HG03108 (cell line): Measurements from ENCODE around the gene FCN3.

Experiments
- ATAC-seq: cut with Tn5 transposase; IDR thresholded peaks from one replicate; pipeline ENCODE4 v1.9.1; 2021; ENCODE audit warnings: moderate library complexity; ENCODE audit not compliant: unreplicated experiment

Gene FCN3

DNA sequence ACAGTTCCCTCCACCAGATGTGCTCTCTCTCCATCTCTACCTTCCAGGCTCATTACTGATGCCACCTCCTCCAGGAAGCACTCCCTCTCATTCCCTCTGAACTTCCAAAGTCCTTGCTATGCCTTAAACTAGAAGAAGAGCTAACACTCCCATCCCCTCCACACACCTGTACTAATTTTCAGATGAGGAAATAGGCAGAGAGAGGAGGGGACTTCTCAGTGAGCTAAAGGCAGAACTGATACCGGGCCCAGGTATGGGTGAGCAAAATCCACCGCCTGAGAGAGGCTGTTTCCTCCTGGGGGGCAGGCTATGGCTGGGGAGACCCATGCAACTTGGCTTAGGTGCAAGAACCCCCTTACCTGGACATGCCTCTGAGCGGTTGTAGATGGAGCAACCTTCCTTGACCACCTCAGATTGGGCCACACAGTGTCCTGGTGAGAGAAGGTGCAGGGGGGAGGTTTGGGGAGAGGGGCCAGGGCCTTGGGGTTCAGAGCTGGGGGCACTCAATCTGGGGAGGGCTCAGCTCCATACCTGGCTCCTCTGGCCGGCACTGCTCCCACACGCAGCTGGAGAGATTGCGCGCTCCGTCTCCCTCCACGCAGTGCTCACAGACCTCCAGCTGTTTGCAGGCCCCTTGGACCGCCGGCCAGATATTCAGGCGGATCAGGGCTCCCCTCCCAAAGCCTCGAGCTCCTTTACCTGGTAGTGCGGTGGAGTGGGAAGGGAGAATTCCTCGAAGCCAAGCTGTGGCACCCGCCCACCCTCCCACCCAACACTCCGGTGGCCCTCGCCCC is 7.5 kb upstream of the FCN3 start:
- no peak for ATAC-seq

DNA sequence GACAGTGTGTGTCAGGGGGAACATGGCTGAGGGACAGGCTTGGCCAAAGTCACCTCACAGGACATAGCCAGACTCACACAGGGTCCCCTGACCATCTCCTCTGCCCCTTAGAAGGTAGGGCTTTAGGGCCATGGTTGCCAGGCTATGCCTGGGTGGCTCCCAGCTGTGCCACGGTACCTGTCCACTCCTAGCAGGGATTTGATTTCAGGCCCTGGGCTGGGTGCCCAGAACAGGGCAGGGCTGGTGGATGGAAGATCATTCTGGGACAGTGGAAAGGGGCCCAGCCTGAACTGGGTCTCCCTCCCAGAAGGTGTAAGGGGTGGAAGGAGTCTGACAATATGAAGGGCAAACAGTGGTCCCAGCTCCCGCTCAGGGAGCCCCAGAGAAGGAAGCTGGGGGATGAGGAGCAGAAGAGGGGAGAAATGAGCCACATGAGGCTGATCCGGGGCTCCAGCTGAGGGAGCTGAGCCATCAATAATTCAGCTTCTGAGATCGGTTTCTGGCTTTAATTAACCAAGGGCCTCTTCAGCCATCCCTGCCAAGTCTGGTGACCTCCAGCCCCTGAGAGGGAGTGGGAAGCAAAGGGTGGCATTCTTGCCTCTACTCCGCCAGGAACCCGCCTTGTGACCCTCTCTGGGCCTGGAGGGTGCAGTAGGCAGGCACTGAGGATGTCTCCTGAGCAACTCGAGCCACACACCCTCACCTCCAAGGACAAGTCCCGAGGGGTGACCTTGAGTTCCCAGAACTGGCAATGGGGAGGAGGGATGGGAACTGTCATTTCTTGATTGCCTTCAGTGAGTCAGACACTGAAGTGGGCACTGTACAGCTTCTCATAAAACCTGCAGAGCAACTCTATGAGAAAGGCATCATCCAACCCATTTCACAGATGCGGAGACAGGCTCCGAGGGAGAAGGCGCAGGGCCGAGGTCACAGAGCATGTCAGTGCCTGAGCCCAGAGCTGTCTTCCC is 6.4 kb upstream of the FCN3 start:
- no peak for ATAC-seq

DNA sequence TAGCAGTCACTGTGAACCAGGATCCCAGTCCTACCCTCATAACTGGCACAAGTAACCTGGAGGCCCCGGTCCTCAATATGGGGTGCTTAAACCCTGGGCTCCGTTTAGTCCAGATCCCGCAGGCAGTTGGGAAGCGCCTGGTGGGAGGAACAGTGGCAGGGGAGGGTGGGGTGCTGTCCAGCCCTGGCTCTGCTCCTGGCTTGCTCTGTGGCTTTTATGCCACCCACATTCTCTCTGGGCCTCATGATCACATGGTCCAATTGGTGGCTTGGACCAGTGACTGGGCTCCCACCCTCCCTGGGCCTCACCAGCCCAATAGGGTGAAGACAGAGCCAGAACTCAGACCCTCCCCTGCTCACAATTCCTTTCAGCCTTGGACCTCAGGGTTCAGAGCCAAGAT is 5.6 kb upstream of the FCN3 start:
- ATAC-seq: no peak

DNA sequence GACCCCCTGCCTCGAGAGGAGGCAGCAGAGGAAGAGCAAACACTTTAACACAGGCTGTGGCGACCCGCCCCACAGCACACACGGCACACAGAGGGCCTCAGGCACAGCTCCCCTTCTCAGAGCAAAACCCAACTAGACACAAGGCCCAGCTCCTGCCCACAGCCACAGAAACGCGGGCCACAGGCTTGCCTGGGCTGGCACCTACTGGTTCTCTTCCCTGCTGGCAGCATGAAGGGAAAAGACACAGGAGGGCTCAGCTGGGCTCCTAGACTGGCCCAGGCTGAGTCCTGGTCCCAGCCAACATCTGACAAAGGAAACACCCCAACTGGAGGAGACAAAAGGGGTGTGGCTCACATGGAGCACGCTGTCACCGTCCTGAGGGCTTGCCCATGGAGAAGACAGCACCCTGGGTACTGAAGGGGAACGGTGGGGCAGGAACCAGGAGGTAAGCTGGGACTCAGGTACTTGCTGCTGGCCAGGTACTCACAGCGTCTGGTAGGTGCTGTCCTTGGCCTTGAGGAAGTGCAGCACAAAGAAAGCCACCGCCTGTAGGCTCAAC is 5.0 kb upstream of the FCN3 start:
- no peak for ATAC-seq

DNA sequence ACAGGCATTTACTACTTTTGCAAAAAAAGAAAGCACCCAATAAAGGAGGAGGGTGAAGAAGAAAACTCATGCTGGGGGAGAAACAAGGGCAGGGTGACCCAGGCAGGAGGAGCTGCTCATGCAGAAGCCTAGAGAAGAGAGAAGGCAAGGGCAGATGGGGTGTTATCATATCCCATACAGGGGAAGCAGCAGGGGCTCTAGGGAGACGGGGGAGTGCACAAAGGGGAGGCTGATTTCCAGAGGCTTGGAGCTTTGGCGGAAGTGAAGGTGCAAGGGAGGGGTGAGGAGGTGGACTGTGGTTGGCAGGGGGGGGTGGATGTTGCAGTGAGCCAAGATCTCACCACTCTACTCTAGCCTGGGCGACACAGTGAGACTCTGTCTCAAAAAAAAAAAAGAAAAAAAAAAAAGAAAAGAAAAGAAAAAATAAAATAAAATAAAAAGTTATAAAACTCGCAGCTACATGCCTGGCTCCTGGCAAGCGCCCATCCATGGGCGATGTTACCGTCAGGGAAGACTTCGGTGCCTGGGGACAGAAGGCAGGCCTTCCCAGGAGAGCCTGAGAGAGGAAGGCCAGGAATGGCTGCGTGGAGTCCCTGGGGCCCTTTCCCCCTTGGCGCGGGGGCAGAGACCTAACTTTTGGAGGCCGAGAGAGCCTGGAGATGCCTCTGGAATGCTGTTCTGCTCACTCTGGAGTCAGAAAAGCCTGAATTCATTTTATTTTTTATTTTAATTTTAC is 3.3 kb upstream of the FCN3 start:
- no peak for ATAC-seq

DNA sequence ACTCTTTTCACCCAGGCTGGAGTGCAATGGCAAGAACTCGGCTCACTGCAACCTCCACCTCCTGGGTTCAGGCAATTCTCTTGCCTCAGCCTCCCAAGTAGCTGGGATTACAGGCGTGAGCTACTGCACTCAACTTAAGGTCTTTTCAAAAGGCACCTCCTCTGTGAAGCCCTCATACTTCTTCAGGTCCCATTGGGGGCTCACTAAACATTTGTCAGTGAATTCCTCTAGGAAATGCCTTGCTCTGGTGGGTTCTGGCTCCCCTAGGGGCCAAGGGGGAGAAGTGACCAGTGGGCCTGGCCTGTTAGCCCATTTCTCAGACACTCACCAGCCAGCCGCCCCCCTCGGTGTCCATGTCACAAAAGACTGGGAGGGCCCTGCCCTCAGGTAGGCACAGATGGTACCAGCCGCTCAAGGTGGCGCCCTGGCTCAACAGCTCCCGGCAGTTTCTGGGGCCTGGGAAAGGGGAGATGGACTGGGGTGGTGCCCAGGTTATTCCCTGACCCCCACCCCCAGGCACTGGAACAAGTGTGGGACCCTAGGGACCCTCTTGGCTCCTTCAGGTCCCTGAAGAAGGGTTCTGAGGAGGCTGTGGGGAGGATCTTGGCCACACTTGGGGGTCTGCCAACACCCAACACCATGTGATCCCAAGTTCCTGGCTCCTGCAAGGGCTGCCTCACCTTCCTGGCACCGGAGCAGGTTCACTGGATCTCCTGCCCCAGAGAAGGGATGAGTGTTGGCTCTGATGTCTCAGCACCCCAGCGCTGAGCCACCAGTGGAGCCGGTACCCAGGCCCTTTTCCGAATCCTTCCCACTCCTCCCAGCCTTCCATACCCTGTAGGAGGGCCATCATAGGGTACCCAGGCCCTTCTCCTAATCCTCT is 1.6 kb downstream of the FCN3 start:
- ATAC-seq: no peak

DNA sequence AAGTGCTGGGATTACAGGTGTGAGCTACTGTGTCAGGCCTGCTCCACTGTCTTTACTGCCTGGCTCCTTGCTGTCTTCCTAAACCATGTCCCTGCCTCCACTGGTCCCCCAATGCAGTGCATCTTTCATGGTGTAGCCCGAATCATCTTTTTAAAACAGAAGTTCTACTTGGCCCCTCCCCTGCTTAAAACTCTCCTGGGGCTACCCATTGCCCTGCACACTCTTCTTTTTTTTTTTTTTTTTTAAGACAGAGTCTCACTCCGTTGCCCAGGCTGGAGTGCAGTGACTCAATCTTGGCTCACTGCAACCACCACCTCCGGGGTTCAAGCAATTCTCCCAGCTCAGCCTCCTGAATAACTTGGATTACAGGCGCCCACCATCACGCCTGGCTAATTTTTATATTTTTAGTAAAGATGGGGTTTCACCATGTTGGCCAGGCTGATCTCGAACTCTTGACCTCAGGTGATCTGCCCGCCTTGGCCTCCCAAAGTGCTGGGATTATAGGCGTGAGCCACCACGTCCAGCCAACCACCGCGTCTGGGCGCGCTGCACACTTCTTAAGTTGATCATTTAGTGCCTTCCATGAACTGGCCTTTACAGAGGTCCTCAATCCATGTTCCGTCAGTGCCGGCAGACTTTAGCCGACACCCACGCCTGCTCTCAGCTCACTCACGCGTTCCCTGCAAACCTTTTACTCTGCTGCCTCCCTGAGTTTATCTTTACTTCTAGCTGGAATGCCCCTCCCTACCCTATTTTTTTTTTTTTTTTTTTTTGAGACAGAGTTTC is 2.4 kb downstream of the FCN3 start:
- ATAC-seq: no peak

DNA sequence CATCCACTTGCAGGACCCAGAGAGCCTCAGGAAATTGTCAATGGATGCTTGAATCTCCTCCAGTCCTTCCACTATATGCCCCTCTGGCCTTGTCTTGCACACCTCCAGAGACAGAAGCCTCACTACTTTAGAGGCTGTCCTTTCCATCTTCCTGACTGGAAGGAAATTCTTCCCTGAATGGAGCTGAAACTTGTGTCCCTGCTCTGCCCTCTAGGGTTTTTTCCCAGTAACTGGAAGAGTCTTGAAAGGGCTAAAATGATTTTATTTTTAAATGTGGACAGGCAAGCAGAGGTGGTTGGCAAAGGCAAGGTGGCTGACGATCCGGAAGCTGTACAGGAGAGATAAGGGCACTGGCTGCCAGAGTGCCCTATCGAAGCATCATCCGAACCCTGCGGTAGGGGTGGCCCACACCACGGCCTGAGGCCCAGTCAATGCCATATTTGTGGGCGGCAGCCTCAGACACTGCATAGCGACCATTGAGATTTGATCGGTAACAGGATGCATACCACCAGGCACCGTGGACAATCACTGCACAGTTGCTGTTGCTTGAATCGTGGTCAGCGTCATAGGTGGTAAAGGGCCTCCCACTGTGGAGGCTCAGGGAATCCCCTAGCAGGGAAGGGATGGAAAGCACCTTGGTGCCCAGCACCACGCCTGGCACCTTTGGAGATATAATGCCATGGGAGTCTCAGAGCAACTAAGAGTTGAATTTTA is 5.6 kb downstream of the FCN3 start:
- ATAC-seq: no peak

DNA sequence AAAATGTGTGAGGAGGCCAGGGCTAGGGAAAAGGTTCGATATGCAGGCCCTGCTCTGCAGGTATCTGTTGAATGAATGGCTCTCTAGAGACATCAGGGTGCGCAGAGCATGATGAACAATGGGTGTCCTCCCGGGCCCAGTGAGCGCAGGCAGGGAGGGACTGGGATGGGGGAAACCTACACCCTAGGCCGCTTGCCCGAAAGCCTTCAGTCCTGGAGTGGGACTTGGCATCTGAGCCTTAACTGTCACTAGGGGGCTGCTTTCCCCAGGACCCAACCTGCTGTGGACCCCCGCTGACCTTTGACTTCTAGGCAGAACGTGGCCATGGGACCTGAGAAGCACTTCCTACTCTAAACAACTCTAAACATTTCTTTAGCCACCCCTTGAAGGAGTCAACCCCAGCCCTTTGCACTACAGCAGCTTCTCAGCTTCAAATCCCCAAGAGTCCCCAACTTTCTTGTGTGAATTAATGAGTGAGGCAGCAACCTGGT is 7.4 kb downstream of the FCN3 start:
- no peak for ATAC-seq

DNA sequence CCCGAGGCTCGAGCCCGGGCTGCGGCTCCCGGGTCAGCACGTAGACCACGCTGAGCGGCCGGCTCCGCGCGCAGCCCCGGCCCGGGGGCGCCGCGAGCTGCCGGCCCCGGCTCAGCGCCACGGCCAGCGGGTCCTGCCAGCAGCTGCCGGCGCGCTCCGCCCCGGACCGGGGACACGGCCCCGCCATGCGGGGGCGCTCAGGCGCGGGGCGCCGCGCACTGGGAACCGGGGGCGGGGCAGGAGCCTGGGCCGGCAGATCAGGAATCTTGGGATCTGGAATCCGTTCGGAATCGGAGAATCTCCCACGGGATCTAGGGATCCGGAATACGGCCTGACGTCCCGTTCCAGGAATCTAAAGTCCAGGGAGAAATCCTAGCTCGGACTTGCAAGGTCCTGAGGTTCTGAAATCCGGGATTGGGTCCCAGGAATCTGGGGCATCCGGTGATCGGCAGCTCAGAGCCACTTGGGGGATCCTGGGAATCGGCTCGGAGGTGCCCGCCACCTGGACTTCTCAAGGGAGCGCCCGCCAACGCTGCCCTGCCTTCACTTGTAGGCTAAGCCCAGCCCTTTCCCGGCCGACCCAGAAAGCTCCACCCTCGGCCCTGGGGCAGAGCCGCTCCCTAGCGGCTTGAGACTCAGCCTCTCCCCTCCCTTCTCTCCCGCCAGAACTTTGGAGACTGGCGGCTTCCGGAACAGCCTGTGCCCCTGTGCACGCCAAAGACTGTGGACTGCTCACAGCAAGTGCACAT is 8.0 kb downstream of the FCN3 start, which contains the start of gene MAP3K6:
Gene MAP3K6, minus strand, starts transcription at position 551 of the 749 bp plus-strand sequence. Its CDS starts 364 bp downstream, at position 187.
- peak; percentile 37 for ATAC-seq

DNA sequence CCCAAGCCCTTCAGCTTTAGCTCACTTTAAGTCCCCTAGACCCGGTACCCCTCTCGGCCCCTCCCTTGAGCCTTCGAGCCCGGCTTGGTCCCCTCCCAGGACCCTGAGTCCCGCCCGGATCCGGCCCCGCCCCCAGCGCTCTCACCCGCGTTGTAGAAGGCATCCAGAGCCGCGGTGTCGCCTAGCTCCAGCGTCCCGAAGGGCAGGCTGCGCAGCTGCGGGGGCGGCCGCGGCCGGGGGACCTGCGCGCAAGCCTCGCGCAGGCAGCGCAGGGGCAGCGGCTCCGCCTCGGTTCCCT is 8.6 kb downstream of the FCN3 start:
- ATAC-seq: peak; percentile 33

DNA sequence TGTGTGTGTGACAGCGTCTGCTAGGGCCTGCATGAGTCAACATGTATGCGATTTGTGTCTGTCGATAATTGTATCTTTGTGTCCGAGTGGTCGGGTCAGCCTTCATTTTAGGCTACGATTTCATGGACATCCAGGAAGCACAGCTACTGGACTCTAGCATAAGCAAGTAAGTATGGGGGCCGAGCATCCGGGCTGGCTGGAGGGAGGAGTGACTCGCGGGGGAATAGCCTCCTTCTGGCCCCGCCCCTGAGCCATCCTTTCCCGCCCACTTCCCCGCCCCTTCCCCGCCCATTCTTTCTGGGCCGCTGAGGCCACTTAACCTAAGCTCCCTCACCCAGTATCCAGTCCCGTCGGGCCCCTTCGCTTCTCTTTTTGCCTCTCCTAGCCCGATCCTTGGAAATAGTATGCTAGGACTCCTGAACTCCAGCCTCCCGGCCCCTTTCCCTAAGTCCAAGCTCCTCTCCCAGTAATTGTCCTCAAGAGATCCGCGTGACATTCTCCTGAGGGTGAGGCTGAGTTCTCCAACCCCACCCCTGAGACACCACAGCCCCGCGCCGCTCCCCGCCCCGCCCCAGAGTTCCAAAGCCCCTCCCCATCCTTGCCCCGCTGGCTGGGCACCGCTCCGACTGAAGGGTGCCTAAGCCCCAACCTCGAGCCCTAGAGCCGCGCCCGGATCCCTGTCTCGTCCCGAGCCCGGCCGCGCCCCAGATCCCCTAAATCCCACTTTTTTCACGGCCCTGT is 9.1 kb downstream of the FCN3 start:
- ATAC-seq: peak; percentile 27

DNA sequence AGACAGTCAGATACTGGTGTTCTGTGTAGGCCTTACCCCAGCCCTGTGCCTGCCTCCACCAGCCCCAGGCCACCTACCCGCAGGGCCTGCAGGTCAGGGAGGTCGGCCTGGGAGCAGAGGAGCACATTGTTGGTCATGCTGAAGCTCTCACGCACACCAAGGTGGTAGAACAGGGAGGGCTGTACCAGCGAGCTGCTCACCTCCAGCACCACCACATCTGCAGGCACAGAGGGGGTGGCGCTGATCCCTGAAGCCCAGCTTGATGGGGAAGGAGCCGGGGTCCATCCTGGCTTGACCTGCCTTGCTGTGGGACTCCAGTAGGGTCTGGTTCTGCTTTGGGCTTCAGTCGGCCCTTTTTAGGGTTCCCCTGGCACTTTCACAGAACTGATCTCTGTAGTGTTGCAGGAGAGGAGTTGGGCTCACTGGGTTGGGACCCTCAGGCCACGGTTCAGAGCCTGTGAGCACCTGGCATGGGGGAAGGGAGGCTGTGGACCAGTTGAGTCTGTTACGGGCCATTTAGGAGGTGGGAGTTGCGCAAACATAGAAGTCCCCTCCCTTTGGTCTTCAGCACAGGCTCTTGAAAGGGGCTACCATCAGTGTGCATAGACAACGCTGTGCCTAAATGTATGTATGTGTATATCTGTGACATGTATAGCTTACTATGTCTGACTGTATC is 9.8 kb downstream of the FCN3 start:
- no peak for ATAC-seq

DNA sequence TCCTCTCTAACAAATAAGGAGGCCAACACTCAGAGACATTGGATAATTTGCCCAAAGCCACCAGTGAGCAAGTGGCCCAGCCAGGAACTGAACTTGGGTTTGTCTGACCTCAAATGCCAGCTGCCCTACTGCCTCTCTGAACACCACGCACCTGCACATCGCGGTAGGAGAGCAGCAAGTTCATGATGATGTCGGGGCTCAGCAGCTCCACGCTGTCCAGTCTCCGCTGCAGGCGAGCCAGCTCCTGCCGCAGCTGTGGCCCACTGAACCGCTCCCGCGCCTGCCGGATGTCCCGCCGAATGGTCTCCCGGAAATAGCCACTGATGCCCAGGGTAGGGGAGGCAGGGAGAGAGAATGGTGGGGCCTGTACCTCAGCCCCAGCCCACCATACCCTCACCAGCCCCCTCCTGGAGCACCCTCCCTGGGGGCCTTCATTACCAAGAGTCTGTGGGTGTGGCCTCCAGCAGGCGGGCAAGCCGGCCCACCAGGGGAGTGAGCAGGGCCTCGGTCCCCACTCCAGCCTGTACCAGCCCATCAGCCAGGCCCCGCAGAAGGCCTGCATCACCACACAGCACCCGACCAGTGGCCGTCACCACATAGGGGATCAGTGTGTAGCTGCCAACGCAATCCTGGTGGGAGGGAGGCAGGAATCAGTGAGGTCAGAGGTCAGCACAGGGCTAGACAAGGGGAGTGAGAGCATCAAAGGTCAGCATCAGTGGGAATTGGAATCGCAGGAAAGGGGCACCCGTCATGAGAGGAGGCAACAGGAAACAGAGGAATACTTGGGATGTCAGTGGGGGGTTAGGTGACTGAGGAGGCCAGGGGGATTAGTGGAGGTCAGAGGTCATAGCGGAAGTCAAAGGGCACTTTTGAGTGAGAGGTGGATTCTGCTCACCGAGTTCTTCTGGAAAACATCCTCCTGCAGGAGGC is 10.6 kb downstream of the FCN3 start:
- ATAC-seq: no peak

DNA sequence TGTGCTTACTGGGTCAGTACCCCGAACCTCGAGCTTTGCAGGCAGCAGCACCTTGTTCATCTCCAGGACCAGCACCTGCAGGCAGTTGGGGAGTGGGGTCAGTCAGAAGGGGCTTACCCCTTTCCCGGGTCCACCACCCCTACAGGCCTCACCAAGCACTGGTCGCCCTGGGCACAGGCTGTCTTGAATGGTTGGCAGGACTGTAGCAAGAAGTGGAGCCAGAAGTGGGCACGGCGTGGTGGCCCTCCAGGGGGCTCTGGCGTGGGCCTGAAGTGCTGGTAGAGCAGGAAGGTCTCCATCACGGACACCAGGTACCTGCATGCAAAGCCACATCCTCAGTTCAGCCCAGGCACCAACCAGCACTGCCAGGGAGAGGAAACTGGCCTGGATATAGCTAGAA is 13.1 kb downstream of the FCN3 start:
- ATAC-seq: no peak

DNA sequence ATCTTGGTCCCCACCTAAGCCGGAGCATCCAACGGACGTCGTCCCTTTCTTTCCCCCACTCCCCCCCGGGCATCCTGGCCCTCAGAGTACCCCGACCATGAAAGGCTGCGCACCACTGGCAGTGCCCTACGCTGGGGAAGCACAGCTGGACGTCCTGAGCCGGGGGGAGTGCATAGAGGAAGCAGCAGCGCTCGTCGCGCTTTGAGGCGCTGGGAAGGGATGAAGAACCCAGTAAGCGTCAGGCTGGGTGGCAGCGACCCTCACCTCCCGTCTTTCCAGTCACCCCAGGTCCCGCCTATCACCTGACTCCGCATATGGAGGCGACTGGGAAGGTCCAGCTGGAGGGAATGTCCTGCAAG is 13.6 kb downstream of the FCN3 start:
- ATAC-seq: no peak
